GM12878 (cell line): ENCODE data around the gene MAPK8IP3. TPM values are rescaled to one million over a fixed set of nuclear protein-coding genes. Genes with fewer than 3 reads are reported as not detected.
A peak's percentile ranks its signal among the peaks of the same experiment; 100 is the strongest.

Experiments
- ASH2L ChIP-seq: fragments of 300-600, 200-600 bp; sonication (generic); IDR thresholded peaks from 2 replicates; pipeline ENCODE4 v1.6.1; 2017; ENCODE audit warnings: low read depth, mild to moderate bottlenecking, borderline replicate concordance
- BMI1 ChIP-seq: fragments of 450-650 bp; IDR thresholded peaks from 2 replicates; pipeline ENCODE4 v1.6.1; 2016; ENCODE audit warnings: mild to moderate bottlenecking, moderate library complexity, borderline replicate concordance
- CBX5 ChIP-seq: sonication (generic); IDR thresholded peaks from 2 replicates; pipeline ENCODE4 v1.6.1; 2016; ENCODE audit warnings: low read depth, moderate library complexity, mild to moderate bottlenecking, inconsistent platforms
- ESRRA ChIP-seq: IDR thresholded peaks from 2 replicates; pipeline ENCODE4 v1.6.1; 2012; ENCODE audit warnings: mild to moderate bottlenecking, low read length, improper control_type of control experiment
- FOS ChIP-seq: IDR thresholded peaks from 3 replicates; pipeline ENCODE4 v1.6.1; 2011; ENCODE audit warnings: borderline replicate concordance; ENCODE audit not compliant: insufficient read length; ENCODE audit errors: extremely low read depth
- GABPA ChIP-seq: IDR thresholded peaks from 2 replicates; pipeline ENCODE4 v1.6.1; 2014; ENCODE audit warnings: antibody characterized with exemption, low read depth, mild to moderate bottlenecking, inconsistent platforms
- HCFC1 ChIP-seq: fragments of 150-350 bp; IDR thresholded peaks from 2 replicates; pipeline ENCODE4 v1.6.1; 2014; ENCODE audit warnings: low read length
- IKZF2 ChIP-seq, 2 experiments: fragments of 450-650 bp; IDR thresholded peaks; 2 replicates each; pipeline ENCODE4 v1.6.1; 2017; ENCODE audit warnings: mild to moderate bottlenecking in 2 of 2, moderate library complexity in 2 of 2
- JUNB ChIP-seq: IDR thresholded peaks from 2 replicates; pipeline ENCODE4 v1.6.1; 2016; ENCODE audit warnings: antibody characterized with exemption, mild to moderate bottlenecking
- KAT2A ChIP-seq: conservative IDR thresholded peaks from 2 replicates; pipeline ENCODE4 v1.6.1; 2011; ENCODE audit warnings: low read depth, low read length; ENCODE audit not compliant: control insufficient read depth
- KLF5 ChIP-seq: fragments of 450-650 bp; IDR thresholded peaks from 2 replicates; pipeline ENCODE4 v1.6.1; 2014; ENCODE audit warnings: mild to moderate bottlenecking; ENCODE audit not compliant: partially characterized antibody
- MTA2 ChIP-seq: fragments of 450-650 bp; IDR thresholded peaks from 2 replicates; pipeline ENCODE4 v1.6.1; 2016; ENCODE audit warnings: low read depth, mild to moderate bottlenecking, moderate library complexity
- MTA3 ChIP-seq: IDR thresholded peaks from 2 replicates; pipeline ENCODE4 v1.6.1; 2012; ENCODE audit warnings: low read length, inconsistent platforms, borderline replicate concordance
- MYC ChIP-seq: IDR thresholded peaks from 2 replicates; pipeline ENCODE4 v1.6.1; 2011; ENCODE audit warnings: mild to moderate bottlenecking, low read length, moderate library complexity, inconsistent platforms; ENCODE audit not compliant: insufficient read depth, insufficient replicate concordance, insufficient read length, severe bottlenecking
- NFIC ChIP-seq: IDR thresholded peaks from 2 replicates; pipeline ENCODE4 v1.6.1; 2012; ENCODE audit warnings: low read depth, mild to moderate bottlenecking, inconsistent platforms, low read length, moderate library complexity
- PAX5 ChIP-seq: IDR thresholded peaks from 2 replicates; pipeline ENCODE4 v1.6.1; 2011; ENCODE audit warnings: low read depth, low read length, borderline replicate concordance
- PML ChIP-seq: IDR thresholded peaks from 2 replicates; pipeline ENCODE4 v1.6.1; 2012; ENCODE audit warnings: low read length, inconsistent platforms
- RAD51 ChIP-seq: fragments of 450-650 bp; IDR thresholded peaks from 2 replicates; pipeline ENCODE4 v1.6.1; 2016; ENCODE audit warnings: moderate library complexity, mild to moderate bottlenecking, inconsistent platforms
- RELB ChIP-seq: fragments of 450-650 bp; IDR thresholded peaks from 2 replicates; pipeline ENCODE4 v1.6.1; 2017; ENCODE audit warnings: low read depth, mild to moderate bottlenecking, moderate library complexity
- YBX1 ChIP-seq: fragments of 450-650 bp; IDR thresholded peaks from 2 replicates; pipeline ENCODE4 v1.6.1; 2016; ENCODE audit warnings: antibody characterized with exemption
- ZBTB40 ChIP-seq: fragments of 450-650 bp; IDR thresholded peaks from 2 replicates; pipeline ENCODE4 v1.6.1; 2016; ENCODE audit warnings: mild to moderate bottlenecking, moderate library complexity, borderline replicate concordance
- polyA plus RNA-seq, 11 experiments: library from polyadenylated mRNA; depleted of rRNA in 4 of 11; unstranded in 6 of 11; stranded (reverse) in 5 of 11; fragments of >200 nt; fragmentation: Nextera tagmentation in 4 of 11; fragmentation: Illumina TruSeq in 1 of 11; extraction: Ambion mirVana in 4 of 11; extraction: Trizol in 1 of 11; gene quantifications; 1 replicate in 1 of 11; 2 replicates in 10 of 11; pipeline versions ENCODE4 v1.2.1 to v1.2.3, GENCODE V29; 2011 to 2016; ENCODE audit warnings: inconsistent platforms in 2 of 11, missing spikeins in 2 of 11, low read depth in 1 of 11
- total RNA-seq, 4 experiments: library from RNA; depleted of rRNA in 3 of 4; stranded (reverse); fragments of >200 nt in 3 of 4; fragmentation: Illumina TruSeq in 1 of 4; extraction: Trizol in 1 of 4; gene quantifications; 2 replicates each; pipeline versions ENCODE4 v1.2.1 to v1.2.3, GENCODE V29; 2013 to 2021
- TF ChIP-seq, protein P1 (sequence below): IDR thresholded peaks from 2 replicates; pipeline ENCODE4 v1.6.1; 2011; ENCODE audit warnings: borderline replicate concordance, low read depth, mild to moderate bottlenecking, moderate library complexity, low read length; ENCODE audit not compliant: insufficient read depth, poor library complexity, severe bottlenecking
- TF ChIP-seq, protein P2 (sequence below): fragments of 450-650 bp; IDR thresholded peaks from 2 replicates; pipeline ENCODE4 v1.6.1; 2014; ENCODE audit warnings: mild to moderate bottlenecking

MAPK8IP3 gene
- total and polyA plus RNA-seq, 10 of the 15 experiments (the other 5 are each of a cell fraction or from before 2014, with no cell fraction given): 0.06 to 67.9 (median 18.2) TPM

GRCh38 chr16:1782408-1783264 is 76.6 kb downstream of the MAPK8IP3 start, which contains the start of the genes NUBP2 and SPSB3 (continued):
- no peak for TF ChIP-seq YBX1
- TF ChIP-seq CBX5: no peak
- TF ChIP-seq KLF5: peak; percentile 95
- peak; percentile 99 for TF ChIP-seq GABPA
- TF ChIP-seq FOS: peak; percentile 86
- no peak for TF ChIP-seq PAX5
- peak; percentile 81 for TF ChIP-seq MYC
- TF ChIP-seq, protein P1, sequence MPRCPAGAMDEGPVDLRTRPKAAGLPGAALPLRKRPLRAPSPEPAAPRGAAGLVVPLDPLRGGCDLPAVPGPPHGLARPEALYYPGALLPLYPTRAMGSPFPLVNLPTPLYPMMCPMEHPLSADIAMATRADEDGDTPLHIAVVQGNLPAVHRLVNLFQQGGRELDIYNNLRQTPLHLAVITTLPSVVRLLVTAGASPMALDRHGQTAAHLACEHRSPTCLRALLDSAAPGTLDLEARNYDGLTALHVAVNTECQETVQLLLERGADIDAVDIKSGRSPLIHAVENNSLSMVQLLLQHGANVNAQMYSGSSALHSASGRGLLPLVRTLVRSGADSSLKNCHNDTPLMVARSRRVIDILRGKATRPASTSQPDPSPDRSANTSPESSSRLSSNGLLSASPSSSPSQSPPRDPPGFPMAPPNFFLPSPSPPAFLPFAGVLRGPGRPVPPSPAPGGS: no peak
- TF ChIP-seq MTA3: no peak
- TF ChIP-seq JUNB: no peak
- TF ChIP-seq, protein P2, sequence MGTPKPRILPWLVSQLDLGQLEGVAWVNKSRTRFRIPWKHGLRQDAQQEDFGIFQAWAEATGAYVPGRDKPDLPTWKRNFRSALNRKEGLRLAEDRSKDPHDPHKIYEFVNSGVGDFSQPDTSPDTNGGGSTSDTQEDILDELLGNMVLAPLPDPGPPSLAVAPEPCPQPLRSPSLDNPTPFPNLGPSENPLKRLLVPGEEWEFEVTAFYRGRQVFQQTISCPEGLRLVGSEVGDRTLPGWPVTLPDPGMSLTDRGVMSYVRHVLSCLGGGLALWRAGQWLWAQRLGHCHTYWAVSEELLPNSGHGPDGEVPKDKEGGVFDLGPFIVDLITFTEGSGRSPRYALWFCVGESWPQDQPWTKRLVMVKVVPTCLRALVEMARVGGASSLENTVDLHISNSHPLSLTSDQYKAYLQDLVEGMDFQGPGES: peak; percentile 97
- TF ChIP-seq RAD51: no peak
- peak; percentile 98 for TF ChIP-seq ZBTB40
- no peak for TF ChIP-seq IKZF2 (IDR thresholded peaks at IDR 0.05)
- TF ChIP-seq MTA2: no peak
- TF ChIP-seq RELB: peak; percentile 41; the same call in 1 of the 2 replicates
- TF ChIP-seq KAT2A: no peak
- TF ChIP-seq ESRRA: no peak
- TF ChIP-seq ASH2L: no peak; the same call in 1 of the 2 replicates
- no peak for TF ChIP-seq BMI1
- no peak for TF ChIP-seq PML
- TF ChIP-seq NFIC: no peak
- peak; percentile 79 for TF ChIP-seq HCFC1
